GM21526 (cell line): ENCODE data around the gene AQP5.

ENCODE experiments used
- ATAC-seq: cut with Tn5 transposase; IDR thresholded peaks from one replicate; pipeline ENCODE4 v1.9.1; 2021; ENCODE audit warnings: moderate library complexity; ENCODE audit not compliant: unreplicated experiment, low FRiP score

Gene AQP5

DNA sequence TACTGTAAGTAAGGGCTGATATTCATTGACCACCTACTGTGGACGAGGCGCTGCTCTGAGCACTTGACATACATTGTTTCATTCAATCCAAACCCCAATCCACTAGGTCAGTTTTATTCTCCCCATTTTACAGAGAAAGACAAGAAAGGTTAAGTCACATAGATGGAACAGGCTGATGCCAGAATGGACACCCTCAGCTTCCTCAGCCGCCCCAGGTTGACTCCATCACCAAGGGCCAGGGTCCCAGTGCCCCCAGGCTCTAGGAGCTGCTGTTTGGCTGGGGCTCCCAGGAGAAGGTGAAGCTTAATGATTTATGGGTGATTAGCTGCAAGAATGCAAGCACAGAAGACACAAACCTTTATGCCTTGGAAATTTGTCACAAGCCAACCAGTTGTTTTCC, 11.8 kb upstream of the AQP5 start:
- ATAC-seq: no peak

DNA sequence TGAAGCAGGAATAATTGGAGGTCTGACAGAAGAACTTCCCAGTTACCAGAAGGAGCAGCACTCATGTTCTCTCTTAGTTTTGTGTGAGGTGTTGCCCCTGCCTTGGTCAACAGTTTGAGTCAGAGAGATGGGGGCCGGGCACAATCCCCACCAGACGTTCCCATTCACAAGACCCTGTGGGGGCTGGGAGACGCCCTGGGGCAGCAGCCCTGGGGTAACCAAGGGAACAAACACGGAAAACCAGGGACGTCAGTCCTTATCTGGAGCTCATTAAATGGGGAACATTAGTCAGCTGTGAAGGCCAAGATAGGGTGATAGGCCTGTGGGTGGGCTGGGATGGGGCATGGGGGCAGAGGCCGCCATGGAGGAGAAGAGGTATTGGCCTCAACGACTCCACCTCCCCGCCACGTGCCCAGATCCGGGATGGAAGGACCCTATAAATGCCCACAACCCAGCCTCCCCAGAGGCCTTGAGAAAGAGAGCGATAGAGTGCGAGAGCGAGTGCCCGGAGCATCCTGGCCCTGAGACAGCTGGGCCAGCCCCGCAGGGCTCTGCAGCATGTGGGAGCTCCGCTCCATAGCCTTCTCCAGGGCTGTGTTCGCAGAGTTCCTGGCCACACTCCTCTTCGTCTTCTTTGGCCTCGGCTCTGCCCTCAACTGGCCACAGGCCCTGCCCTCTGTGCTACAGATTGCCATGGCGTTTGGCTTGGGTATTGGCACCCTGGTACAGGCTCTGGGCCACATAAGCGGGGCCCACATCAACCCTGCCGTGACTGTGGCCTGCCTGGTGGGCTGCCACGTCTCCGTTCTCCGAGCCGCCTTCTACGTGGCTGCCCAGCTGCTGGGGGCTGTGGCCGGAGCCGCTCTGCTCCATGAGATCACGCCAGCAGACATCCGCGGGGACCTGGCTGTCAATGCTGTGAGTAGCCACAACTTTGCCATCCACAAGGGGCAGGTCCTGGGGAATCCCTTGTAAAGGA, 11.1 kb upstream of the AQP5 start, which contains the start of gene AQP2:
Gene AQP2 (plus strand): TSS at position 465 of the 979 bp plus-strand sequence. CDS start 94 bp downstream, at position 559.
- ATAC-seq: no peak

DNA sequence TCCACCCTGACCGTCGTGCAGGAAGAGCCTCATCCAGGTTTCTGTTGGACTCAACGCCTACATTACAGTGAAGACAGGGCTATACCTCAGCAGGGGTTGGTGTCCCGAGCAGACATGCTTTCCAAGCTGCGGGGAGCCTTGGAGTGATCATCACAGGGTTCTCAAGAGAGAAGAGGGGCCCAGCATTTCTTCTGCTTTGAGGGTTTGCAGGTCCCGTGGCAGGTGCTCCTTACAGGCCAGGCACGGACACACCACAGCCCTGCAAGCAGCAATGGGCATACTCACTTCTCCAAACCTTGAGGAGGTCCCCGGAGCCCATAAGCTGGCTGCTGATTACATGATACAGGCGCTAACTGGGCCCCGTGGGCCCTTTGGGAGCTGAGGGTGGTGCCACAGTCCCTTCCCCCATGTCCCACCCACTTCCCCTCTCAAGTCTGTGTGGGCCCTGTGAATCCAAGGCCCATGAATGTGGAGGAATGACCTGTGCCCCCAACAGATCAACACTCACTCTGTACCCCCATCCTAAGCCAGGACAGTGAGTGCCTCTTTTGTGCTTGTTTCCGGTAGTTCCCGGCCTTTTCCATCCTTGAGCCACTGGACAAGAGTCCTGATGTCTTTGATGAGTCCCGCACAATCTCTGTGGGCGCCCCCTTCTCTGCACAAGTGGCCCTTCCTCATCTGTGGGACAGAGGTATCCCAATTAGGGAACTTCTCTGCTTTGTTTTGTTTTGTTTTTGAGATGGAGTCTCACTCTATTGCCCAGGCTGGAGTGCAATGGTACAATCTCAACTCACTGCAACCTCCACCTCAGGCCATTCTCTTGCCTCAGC, 10.0 kb upstream of the AQP5 start:
- no peak for ATAC-seq

GRCh38 chr12:49952391-49953055, 9.1 kb upstream of the AQP5 start:
- ATAC-seq: no peak

GRCh38 chr12:49953151-49953550, 8.5 kb upstream of the AQP5 start:
- no peak for ATAC-seq

DNA sequence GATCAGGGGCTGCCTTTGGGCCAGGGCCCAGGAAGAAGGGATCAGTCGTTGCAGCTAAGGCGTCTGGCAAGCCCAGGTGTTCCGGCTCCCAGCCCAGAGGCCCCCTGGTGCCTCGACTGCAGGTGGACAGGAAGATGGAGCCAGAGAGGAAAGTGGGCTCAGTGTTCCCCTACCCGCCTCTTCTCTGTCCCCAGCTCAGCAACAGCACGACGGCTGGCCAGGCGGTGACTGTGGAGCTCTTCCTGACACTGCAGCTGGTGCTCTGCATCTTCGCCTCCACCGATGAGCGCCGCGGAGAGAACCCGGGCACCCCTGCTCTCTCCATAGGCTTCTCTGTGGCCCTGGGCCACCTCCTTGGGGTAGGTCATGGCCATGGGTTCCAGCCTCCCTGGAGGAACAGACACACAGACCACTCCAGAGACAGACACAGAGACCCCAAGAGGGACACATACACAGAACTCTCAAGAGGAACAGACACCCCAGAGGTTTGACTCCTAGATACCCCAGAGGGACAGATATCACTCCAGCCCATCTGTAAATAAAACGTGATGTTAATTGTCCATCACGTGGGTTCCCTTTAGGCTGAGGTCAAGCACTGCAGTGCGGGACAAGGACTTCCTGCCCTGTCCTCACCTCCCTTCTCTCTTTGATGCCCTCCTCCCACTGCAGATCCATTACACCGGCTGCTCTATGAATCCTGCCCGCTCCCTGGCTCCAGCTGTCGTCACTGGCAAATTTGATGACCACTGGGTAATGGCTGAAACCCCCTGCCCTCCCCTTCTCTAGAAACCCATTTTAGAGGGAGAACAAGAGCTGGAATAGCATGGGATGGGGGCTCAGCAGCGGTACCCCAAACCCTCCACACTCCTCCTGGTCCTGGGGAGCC, 7.5 kb upstream of the AQP5 start:
- no peak for ATAC-seq

- ATAC-seq: no peak
These were observed 6.5 kb upstream of the AQP5 start for GRCh38 chr12:49954863-49955830.

DNA sequence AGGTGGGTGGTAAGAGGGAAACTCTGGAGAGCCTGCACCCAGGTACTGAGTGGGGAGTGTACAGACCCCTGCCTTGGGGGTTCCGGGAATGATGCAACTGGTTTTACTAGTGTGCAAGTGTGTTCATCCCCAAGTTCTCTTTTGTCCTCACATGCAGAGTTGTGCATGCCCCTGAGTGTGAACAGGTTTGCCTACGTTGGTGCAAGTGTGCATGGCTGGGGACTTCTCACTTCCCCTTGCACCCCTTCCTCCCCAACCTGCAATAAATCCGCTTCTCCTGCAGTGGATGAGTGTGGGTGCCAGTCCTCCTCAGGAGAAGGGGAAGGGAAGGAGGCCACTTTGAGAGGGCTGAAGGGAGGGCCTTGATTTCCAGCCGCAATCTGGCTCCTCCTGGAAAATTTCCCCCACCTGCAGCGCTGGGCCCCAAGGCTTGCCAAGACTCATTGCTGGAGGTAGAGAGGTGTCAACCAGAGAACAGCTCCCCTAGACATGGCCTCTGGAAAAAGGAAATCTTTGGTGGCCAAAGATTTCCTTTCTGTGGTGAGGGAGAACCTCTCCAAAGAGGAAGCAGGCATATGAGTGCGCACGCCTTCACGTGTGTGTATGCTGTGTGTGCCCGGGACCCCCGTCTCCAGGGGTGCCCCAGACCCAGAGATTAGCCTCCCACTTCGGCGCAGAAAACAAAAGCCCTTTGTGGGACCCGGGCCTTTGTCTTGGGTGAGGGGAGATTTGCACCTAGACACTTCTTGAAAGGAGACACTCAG, 5.6 kb upstream of the AQP5 start:
- ATAC-seq: no peak

DNA sequence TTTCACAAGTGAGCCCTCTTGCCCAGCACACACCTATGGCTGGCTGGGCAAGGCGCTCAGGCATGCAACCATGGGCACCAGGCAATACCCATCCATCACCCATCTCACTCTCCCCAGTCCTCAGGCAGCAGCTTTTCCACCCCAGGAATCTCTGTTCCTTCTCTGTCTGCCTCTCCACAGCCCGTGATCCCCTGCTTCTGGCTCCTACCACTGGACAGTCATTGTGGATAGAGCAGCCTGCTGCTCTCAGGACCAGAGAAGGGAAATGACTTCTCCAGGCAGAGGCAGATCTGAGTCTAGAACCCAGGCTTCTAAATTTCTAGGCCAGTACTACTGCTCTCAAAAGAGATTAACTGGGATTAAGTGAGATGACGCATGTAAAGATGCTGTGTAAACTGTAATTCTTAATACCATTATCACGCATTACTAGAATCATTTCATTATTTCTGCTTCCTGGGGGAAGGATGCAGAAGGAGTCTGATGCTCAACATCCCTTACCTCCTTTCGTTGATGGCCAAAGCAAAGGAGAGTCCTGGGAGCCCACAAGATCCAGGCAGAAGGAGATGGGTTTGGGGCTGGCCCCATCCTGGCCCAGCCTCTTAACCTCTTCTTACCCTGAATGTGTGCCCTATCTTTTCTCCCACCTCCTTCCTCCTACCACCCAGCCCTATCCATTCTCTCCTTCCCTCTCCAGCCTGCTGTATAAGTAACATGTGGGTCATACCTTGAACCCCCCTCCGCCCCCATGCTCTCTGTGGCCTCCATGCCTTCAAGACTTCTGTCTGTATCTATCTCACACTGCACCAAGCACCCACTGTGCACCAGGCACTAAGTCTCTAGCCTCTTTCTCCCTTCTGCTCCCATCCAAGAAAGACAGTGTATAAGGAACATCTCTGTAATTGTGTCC, 4.8 kb upstream of the AQP5 start:
- ATAC-seq: no peak

GRCh38 chr12:49957570-49957967, 4.1 kb upstream of the AQP5 start:
- no peak for ATAC-seq

GRCh38 chr12:49959685-49960473, 1.8 kb upstream of the AQP5 start:
- no peak for ATAC-seq

- ATAC-seq: no peak
These were observed 1.1 kb upstream of the AQP5 start for GRCh38 chr12:49960474-49961110.

GRCh38 chr12:49961993-49962764, 507 bp downstream of the AQP5 start:
- no peak for ATAC-seq

DNA sequence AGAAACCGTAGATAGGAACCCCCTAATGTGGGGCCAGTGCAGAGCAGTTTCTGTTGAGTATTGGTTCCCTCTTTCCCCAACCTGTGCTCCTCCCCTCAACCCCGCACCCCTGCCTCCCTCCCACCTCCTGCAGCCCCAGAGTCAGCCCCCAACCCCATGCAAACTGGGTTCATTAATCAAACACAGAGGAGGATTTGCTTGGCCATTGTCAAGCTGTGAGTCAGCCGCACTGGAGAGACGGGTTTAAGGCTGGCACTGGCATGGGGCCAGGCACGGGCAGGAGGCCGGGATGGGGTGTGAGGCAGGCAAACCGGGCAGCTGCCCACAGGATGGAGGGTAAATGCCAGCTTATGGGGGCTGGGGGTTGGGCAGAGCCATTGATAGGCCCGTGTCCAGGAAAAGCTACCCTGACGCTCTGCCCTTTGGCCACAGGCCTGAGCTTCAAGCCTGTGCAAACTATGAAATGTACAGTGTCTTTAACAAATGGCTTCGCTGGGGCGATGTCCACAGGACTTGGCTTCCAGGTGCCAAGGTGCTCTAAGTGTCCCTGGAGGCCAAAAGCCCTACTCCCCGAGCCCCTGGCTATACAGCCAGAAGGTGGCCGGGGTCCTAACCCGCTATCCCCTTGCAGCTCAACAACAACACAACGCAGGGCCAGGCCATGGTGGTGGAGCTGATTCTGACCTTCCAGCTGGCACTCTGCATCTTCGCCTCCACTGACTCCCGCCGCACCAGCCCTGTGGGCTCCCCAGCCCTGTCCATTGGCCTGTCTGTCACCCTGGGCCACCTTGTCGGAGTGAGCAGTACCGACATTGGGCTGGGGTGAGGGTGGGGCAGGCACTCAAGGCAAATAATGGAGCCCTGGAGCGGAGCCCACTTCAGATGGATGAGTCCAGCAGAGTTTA, 1.4 kb downstream of the AQP5 start:
- ATAC-seq: no peak
